BE2C (cell line): ENCODE results near the gene TXNRD1.

Experiments used
- DNase-seq: peaks from one replicate; pipeline ENCODE4 v3.0.0-alpha.2; 2020
- H3K27me3 ChIP-seq: fragments of 250-450 bp; sonication (Bioruptor Pico); 2 replicates; pipeline ENCODE4 v1.5.1; 2020; ENCODE audit warnings: mild to moderate bottlenecking
- H3K36me3 ChIP-seq: fragments of 250-450 bp; sonication (Bioruptor Pico); 2 replicates; pipeline ENCODE4 v1.5.1; 2020; ENCODE audit warnings: mild to moderate bottlenecking
- H3K4me1 ChIP-seq: fragments of 250-450 bp; sonication (Bioruptor Pico); 2 replicates; pipeline ENCODE4 v1.5.1; 2020
- H3K4me3 ChIP-seq: 2 replicates; pipeline ENCODE4 v1.5.1; 2011; ENCODE audit warnings: low read depth, low read length
- H3K9me3 ChIP-seq: fragments of 250-450 bp; sonication (Bioruptor Pico); 2 replicates; pipeline ENCODE4 v1.5.1; 2020
- TF ChIP-seq, protein P1 (sequence below): IDR thresholded peaks from 2 replicates; pipeline ENCODE4 v1.5.1; 2012; ENCODE audit warnings: mild to moderate bottlenecking, low read depth, low read length

The TXNRD1 gene

DNA sequence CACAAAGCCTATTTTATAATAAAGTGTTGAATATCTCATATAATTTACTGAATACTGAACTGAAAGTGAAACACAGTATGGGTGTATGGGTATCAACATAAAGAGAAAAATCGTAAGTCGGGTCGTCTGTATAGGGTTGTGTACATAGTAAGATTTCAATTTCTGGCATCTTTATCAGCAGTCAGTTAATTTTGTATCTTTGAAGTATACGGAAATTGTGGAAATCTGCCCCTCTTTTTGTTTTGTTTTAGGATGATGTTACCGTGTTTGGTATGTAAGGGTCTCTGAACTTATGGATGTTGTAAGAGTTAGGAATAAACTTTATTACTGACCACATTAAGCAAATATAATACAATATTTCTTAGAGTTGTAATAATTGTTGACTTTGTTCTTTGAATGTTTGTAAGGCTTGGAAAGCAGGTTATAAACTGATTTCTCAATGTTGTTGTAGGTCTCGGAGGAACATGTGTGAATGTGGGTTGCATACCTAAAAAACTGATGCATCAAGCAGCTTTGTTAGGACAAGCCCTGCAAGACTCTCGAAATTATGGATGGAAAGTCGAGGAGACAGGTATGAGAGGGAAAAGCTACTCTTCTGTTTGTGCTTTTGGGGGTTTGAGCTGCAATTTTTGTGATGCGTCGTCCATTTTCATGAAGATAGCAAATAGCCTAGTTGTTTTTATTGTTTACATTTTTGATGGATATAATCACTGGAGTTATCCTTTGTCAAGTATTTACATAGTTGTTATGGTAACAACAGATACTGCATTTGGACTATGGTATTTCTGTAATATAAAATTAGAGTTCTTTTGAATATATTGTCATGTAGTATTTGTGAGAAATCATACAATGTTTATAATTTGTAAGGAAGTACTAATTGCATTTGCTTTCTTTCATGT is 100.0 kb downstream of the TXNRD1 start:
- Histone ChIP-seq H3K9me3 (no peaks in the 10 kb centered on the region), H3K4me3 (no peak overlapping the region), H3K36me3 (peaks cover 97% of the 10 kb centered on the region), H3K4me1 (no peaks in the 10 kb centered on the region; the same call in 1 of the 2 replicates), H3K27me3 (no peaks in the 10 kb centered on the region)
- no peak for DNase-seq
- TF ChIP-seq, protein P1, sequence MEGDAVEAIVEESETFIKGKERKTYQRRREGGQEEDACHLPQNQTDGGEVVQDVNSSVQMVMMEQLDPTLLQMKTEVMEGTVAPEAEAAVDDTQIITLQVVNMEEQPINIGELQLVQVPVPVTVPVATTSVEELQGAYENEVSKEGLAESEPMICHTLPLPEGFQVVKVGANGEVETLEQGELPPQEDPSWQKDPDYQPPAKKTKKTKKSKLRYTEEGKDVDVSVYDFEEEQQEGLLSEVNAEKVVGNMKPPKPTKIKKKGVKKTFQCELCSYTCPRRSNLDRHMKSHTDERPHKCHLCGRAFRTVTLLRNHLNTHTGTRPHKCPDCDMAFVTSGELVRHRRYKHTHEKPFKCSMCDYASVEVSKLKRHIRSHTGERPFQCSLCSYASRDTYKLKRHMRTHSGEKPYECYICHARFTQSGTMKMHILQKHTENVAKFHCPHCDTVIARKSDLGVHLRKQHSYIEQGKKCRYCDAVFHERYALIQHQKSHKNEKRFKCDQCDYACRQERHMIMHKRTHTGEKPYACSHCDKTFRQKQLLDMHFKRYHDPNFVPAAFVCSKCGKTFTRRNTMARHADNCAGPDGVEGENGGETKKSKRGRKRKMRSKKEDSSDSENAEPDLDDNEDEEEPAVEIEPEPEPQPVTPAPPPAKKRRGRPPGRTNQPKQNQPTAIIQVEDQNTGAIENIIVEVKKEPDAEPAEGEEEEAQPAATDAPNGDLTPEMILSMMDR, result no peak

DNA sequence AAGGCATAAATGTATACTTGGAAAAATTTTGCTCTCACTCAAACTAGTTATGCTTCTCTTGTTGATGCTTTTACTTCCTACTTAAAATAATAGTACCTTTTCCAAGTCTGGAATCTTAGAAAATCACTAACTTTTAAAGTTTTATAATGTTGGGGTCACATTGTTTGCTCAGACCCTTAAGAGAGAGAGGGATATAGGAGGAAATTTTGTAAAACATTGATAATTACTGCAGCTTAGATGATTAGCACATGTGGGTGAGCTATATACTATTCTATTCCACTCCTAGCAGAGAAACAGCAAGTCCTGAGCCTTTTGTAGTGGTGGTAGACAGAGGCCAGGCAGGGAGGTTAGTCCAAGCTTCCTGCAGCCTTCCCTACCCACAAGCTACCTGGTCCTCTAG is 101.4 kb downstream of the TXNRD1 start:
- peaks cover 99% of the 10 kb centered on the region for H3K36me3 ChIP-seq
- H3K27me3 ChIP-seq, result no peaks in the 10 kb centered on the region
- TF ChIP-seq, protein P1, result no peak
- DNase-seq, result no peak
- no peaks in the 10 kb centered on the region; the same call in 1 of the 2 replicates for H3K4me1 ChIP-seq
- no peaks in the 10 kb centered on the region for H3K9me3 ChIP-seq
- no peak overlapping the region for H3K4me3 ChIP-seq

DNA sequence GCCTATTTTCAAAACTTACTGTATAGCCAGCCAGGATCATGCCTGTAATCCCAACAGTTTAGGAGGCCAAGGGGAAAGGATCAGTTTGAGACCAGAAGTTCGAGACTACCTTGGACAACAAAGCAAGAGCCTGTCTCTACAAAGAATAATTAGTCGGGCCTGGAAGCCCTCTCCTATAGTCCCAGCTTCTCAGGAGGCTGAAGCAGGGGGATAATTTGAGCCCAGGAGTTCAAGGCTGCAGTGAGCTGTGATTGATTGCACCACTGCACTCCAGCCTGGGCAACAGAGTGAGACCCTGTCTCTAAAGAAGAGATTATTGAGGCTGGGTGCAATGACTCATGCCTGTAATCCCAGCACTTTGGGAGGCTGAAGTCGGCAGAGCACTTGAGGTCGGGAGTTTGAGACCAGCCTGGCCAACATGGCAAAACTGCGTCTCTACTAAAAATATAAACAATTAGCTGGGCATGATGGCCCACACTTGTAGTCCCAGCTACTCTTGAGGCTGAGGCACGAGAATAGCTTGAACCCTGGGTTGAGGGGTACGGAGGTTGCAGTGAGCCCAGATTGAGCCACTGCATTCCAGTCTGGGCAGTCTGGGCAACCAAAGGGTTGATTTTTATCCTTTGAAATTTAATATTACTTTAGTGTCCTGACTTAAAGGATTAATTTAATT is 102.1 kb downstream of the TXNRD1 start:
- H3K9me3 ChIP-seq, result no peaks in the 10 kb centered on the region
- no peak overlapping the region for H3K4me3 ChIP-seq
- no peaks in the 10 kb centered on the region for H3K27me3 ChIP-seq
- H3K36me3 ChIP-seq, result peaks cover 96% of the 10 kb centered on the region
- H3K4me1 ChIP-seq, result no peaks in the 10 kb centered on the region; the same call in 1 of the 2 replicates
- no peak for DNase-seq
- TF ChIP-seq, protein P1, result no peak

DNA sequence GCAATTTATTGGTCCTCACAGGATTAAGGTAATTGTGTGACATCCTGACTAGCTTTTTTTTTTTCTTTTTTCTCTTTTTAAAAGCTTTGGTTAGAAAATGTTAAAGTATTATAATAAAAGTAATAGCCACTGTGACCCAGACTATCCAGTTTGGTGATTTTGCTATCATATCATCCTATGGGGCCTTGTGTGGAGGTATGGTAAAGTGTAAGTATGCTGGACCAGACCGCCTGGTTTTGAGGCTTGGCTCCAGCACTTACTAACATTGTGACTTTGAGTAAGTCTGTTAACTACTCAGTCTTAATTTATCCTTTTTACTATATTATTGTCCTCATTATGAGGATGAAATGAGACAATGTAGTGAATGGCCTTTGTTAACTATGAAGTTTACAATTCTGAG is 103.4 kb downstream of the TXNRD1 start:
- Histone ChIP-seq H3K27me3 (no peaks in the 10 kb centered on the region), H3K4me1 (no peaks in the 10 kb centered on the region; the same call in 1 of the 2 replicates), H3K36me3 (peaks cover 85% of the 10 kb centered on the region), H3K4me3 (no peak overlapping the region), H3K9me3 (no peaks in the 10 kb centered on the region)
- no peak for DNase-seq
- TF ChIP-seq, protein P1, result no peak

DNA sequence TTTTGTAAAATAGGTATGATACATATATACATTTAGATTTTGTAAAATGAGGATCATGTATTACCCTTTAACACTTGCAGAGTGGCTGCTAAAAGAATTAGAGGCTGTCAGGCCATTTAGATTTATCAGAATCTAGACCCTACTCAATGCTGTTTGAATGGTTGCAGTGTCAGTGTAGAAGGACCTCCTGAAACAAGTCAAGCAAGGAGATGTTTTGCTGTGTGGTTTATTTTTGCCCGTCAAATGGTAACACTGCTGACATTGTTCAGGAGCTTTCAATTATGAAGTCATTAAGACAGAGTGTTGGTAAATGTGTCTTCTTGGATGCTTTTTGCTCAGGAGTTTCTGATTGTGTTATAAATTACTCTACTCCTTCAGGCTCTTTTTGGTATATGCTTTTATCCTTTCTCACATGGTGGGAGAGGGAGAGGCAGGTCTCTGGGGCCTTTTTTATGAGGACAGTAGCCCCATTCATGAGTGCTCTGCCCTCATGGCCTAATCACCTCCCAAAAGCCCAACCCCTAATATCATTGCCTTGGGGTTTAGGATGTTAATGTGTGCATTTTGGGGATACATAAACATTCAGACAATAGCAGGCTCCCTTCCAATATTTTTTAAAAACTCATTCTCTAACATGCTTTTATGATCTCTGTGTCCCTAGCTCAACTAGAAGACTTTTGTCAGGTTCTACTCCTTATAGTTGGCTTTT is 104.5 kb downstream of the TXNRD1 start:
- H3K36me3 ChIP-seq, result peaks cover 85% of the 10 kb centered on the region
- DNase-seq, result no peak
- H3K4me3 ChIP-seq, result no peak overlapping the region
- TF ChIP-seq, protein P1, result no peak
- H3K9me3 ChIP-seq, result no peaks in the 10 kb centered on the region
- H3K4me1 ChIP-seq, result no peaks in the 10 kb centered on the region; the same call in 1 of the 2 replicates
- no peaks in the 10 kb centered on the region for H3K27me3 ChIP-seq
